GM19035 (cell line): ENCODE data around the gene FBXL14.
A peak's percentile ranks its signal among the peaks of the same experiment; 100 is the strongest.
"Not testable (repeated sequence)": the region's sequence is repeated elsewhere in the genome, so short reads cannot be mapped to it uniquely, and the experiment has no call there.

Experiments
- ATAC-seq: cut with Tn5 transposase; IDR thresholded peaks from one replicate; pipeline ENCODE4 v1.9.1; 2021; ENCODE audit not compliant: unreplicated experiment

The FBXL14 gene

DNA sequence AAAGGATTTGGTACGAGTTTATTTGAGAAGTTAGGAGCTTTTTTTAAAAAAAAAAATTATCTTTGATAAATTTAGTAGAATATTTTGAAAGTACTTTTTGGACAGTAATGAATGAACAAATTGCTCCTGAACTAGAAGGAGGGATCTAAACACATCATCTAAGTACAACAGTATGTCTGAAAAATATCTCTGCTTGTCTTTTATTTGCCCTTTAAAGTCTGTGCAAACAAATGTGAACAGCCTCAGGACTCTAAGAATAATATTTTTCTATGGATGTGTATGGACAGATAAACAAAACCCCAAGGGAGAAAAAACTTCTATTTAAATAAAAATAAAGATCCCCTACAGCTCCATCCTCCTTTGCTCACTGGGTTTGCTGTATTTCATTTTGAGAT, 19.5 kb downstream of the FBXL14 start:
- ATAC-seq: no peak

DNA sequence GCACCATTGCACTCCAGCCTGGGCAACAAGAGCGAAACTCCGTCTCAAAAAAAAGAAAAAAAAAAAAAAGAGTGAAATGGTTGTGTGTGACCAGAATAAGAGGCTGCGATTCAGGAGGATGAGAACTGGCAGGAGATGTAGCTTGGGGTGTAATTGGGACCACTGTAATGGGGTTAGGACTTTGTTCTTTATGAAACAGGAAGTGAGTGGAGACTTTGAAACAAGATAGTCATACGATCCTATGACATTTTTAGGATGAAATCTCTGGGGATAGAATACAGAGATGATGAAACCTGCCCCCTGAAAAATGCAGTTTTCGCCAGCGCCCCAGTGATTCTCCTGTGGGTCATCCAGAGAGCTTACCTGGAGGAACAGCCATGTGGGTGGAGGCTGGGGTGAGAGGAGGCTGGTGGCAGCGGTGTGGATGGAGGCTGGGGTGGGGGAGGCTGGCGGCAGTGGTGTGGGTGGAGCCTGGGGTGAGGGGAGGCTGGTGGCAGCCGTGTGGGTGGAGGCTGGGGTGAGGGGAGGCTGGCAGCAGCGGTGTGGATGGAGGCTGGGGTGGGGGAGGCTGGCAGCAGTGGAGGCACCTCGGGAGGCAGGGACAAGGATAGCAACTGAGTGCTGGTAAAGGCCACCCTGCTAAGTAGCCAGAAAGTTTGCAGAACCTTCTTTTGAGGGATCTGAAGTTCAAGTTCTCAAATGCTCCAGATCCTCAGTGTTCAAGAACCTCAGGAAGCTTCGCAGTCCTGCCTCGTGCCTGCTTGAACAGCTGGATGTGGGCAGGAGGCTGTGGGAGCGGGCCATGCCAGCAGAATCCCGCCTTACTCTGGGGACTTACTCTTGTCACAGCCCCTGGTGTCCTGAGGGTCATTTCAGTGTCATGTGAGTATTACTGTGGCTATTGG, 20.2 kb downstream of the FBXL14 start:
- no peak for ATAC-seq

DNA sequence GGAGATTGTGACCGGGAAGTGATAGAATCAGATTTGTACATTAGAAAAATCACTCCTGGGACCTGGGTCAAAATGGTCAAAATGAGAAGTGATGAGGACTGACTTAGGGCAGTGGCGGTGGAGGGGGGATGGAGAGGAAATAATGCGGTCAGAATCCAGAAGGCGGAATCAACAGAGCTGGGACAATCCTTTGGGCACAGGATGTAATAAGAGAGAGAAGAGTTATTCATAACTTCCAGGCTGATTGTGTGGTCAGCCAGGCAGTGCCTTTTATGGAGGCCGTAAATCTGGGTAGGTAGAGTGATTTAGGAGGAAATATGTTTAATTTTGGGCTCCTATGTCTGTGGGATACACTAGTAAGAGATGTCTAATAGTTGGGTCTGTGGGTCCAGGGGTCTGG, 21.6 kb downstream of the FBXL14 start:
- no peak for ATAC-seq

DNA sequence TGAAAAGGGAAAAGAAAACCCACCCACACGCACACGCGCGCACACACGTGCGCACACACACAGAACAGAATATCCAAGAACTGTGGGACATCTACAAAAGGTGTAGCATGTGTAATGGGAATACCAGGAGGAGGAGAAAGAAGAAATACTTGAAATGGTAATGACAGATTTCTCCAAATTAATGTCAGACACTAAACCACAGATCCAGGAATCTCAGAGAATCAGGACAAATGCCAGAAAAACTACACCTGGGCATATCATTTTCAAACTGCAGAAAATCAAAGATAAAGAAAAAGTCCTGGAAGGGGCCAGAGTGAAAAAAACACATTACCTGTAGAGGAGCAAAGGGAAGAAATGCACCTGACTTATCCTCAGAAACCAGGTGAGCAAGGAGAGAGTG, 26.5 kb downstream of the FBXL14 start:
- no peak for ATAC-seq

DNA sequence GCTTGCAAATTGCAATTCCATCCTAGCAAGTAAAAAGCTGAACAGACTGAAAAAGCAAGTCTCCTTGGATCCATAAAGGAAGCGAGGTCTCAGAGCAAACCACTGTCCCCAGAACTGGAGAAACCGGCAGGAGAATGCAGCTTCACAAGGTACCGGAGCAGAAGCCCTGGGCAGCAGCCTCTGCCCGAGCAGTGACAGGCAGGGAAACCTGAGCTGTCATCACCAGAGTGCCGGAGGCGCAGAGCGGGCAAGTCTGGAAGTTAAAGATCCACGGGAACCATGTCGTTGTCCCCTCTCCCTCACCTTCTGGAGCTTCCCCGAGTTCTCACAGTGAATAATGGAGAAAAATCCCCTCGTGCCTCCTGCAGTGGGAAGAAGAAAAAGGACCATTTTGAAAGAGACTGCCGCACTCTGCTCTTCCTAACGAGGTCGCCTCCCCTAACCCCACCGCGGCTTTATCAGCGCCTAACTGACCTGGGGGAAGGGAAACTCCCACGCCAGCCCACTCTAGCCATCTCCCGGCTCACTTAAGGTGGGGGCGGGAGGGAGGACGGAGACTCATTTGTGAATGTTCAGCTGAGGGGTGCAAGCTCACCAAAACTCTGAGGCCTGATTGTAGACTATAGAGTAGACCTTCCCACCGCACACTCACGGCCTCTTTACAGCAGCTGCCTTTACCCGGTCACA, 27.8 kb downstream of the FBXL14 start:
- no peak for ATAC-seq

DNA sequence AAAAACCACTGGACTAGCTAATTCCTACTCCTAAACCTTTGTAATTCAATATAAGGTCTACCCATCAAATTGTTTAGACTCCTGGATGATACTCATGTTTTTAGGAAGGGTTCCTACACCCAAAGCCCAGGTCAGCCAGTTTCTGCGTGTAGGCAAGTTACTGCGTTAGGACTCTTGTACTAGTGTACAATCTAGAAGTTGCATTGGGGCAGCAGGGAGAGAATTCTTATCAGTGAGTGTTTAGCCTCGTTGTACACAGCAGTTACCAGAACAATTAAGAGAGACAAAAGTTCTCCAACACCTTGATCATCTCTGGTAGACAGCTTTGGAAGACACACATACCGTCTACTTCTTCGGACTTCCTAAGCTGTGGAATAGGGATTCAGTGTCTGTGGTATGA, 29.2 kb downstream of the FBXL14 start:
- no peak for ATAC-seq

DNA sequence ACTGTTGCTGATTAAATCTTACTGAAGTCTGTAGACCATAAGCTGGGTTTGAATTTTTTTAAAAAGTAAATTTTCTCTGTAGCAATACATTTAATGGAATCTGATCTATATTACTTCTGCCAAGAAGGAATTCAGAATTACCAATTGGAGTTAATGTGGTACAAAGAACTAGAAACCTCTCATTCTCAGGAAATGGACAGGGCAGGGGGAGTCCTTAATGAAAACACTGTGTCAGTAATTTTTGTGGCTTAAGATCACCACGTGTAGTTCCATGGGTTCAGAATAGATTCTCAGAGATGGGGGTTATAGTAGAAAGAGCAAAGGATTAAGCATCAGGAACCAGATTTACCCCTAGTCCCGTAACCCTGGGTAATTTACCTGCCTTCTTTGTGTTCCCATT, 30.3 kb downstream of the FBXL14 start:
- no peak for ATAC-seq

DNA sequence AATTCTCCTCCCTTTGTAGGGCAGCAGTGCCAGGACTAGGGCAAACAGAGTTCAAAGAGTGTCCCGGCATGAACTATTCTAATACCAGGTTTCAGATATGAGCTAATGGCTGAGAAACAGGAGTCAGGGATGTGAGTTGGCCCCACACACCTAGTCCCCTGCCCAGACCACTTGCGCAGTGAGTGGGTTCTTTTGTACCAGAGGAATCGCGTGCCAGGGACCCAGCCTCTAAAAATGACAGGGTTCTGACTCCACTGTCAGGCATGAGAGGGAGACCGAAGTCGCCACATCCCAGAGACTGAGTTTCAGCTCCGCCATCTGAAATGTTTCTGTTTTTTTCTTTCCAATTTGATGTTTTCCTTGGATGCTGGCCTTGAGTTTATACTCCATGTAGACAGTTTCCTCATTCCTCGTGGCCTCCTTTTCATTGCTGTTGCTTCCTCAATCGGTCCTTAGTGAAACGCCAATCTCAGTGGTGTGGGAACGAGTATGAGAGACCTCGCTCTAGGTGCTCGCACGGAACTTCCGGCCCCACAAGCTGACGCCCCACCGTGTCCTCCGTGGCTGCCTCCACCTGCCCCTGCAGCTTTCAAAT, 31.5 kb downstream of the FBXL14 start:
- ATAC-seq: no peak

DNA sequence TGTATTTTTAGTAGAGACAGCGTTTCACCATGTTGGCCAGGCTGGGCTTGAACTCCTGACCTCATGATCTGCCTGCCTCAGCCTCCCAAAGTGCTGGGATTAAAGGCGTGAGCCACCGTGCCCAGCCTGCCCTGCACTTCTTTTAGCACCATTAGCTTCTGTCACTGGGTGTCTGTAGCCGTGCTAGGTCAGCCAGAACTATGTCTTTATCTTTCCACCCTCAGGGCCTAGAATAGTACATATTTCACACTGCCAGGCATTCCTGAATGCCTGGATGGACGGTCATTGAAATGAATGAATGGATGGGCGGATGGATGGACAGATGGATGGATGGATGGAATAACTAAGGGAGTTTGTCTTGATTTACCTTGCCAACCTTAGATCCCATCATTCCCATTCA, 33.7 kb downstream of the FBXL14 start:
- no peak for ATAC-seq

DNA sequence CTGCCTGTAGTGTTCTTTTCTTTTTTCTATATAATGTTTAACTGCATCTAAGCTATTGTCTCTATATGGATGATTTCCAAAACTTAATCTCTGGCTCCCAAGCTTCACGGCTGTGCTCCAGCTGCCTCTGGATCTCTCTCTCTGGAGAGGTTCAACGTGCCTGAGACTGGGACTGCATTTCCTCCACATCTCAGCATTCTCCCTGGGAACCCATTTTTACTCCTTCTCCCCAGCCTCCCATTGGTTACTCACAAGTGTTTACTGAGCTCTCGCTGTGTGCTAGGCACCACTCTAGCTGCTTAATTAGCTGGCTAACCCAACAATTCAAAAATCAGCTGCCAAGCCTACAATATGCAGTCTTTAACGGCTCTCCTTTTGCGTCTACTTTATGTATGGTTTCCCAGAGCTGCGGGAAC, 34.7 kb downstream of the FBXL14 start:
- ATAC-seq: no peak

DNA sequence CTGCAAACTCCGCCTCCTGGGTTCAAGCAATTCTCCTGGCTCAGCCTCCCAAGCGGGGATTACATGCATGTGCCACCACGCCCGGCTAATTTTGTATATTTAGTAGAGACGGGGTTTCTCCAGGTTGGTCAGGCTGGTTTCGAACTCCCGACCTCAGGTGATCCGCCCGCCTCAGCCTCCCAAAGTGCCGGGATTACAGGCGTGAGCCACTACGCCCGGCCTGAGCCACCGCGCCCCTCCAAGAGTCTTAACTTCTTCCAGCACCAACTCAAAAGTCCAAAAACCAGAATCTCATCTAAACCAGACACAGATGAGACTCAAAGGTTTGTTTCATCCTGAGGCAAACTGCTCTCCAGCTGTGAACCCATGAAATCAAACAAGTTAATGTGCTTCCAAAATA, 36.3 kb downstream of the FBXL14 start:
- ATAC-seq: not testable (repeated sequence)

DNA sequence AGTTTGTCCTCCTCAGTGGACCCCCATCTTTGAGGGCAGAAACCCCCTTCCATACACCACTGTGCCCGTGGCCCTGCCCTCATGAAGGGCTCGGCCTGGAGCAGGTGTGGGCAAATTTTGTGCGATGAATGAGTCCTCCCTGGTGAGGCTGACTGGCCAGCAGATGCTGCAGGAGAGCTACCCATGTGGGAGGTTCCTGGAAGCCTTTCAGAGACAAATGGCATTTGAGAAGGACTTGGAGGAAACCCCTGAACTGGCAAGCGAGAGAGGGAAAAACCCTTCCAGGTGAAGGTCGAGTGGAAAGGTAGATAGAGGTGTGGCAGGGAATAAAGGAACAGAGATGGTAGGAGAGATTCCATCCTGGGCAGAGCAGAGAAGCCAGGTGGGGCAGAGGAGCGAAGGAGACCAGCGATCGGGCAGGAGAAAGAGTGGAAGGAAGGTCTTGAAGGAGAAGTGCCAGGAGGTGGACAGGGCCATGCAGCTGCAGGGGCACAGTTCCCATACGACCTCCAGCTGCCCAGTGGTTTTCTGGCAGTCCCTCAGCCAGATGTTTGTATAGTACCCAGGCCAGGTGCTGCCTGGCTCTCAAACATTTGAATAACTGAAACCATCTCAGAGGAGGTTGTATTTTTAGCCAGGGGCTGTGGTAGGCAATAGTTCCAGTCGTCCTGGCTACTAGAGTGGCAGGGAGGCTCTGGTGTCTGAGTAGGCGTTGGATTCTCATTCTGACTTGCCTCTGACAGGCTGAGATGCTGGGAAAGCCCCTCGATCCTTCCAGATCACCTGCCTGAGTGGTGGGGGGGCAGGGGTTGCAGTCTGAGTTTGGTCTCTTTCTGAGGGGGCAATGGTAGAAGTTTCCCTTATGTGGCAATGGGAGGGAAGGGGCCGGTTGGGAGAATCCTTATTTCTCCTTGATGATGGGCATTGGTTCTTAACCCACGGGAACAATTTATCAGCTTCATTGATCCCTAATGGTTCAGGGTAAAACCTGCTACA, 40.1 kb downstream of the FBXL14 start:
- ATAC-seq: peak; percentile 98

DNA sequence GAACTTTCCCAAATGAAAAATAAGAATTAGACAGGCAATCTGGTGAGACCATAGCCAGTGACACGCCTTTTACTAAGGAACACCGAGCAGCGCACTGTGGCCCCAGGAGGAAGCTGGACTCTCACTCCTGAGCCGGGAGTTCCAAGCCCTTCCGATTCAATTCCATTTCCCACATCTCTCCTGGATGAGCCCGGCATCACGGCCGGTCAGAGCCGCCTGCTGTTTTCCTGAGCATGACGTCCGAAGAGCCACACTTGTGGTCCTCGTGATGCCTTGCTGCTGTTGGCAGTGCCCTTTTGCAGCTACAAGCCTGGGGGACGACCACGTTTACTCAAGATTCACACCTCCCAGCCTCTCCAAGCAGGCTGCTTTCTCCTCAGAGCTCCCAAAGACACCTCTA, 40.8 kb downstream of the FBXL14 start:
- no peak for ATAC-seq

DNA sequence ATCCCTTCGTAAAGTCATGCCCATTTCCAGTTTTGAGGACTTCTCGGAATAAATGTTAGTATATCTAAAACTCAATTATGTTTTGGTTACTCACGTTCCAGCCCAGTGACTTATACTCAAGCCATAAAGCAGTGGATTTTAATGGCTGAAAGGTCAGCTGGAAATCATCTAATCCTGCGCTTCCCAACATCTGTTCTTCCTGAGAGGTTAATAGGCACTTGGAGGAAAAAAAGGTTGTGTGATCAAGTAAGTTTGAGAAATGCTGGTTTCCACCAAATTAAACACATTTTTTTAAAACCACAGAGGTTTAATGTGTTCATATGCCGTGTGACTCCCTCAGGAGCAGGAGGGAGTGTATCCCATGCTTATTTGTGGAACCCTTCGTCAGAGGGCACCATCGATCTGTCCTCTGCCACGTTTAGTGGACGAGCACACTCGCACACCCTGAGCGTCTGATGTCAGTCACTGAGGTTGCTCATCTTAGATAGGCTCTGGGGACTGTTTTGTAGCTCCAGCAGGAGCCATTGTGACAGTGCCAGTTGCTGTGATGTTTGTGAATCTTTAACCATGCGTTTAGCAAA, 41.4 kb downstream of the FBXL14 start:
- no peak for ATAC-seq

DNA sequence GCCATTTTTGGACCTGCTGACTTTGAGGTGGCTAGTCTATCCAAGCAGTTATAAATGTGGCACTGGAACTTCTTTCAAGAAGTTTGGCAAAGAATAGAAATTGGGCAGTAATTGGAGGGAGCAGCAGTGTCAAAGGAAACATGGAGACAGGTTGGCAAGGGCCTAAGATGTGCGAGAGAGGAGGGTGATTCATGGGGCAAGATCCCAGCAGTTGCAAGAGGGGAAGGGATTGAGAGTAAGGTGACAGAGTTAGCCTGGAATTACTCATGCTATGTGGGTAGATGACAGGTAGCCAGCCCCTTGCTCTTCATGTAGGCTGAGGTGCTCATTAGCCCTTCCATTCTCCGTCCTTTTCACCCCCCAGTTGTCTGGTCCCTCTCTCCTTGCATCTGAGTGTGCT, 42.2 kb downstream of the FBXL14 start:
- no peak for ATAC-seq

DNA sequence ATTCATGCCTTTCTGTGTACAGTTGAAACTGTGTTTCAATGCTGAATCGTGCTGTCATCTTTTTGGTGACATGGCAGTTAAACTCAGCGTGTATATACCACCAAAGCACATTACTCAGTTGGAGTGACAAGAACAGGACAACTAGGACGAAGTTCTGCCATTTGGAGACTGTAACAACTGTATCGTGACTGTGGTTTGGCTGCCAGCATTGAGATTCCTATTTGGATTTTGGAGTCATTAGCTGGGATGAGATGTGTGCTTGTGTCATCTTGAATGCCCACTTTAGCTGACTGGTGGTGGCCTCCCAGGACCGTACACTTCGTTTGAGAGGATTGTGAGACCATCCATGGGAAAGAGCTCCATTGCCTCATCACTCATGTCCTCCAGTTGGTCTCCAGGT, 42.9 kb downstream of the FBXL14 start:
- no peak for ATAC-seq

DNA sequence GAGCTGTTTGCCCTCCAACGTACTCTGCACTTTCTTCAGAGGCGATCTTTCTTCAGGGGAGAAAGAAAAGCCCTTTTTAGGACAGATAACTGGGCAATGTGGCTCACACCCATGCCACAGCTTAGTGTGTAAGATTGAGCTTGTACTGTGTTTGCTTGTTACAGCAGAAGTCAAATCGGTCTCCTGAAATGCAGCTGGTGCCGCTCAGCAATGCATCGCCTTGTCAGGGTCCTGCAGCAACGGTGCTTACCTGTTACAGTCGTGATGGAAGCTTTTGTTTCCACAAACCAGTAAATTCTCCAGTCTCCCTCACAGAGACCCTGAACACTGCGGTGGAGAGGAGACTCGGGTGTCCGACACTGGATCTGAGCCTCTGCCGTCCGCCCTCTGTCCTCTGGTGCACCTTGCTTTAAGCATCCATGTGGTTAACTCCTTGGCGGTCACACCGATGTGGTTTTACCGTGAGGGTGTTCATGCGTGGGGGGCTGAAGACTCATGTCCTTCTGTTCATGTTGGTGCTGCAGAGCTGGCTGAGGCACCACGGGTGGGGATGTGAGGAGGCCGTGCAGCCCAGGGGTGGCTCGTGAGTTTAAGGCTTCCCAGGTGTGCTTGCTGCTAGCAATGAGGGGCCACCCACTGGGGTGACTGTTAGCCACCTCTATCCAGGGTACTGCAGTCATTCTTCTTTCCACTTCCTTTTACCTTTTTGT, 47.3 kb downstream of the FBXL14 start:
- no peak for ATAC-seq

DNA sequence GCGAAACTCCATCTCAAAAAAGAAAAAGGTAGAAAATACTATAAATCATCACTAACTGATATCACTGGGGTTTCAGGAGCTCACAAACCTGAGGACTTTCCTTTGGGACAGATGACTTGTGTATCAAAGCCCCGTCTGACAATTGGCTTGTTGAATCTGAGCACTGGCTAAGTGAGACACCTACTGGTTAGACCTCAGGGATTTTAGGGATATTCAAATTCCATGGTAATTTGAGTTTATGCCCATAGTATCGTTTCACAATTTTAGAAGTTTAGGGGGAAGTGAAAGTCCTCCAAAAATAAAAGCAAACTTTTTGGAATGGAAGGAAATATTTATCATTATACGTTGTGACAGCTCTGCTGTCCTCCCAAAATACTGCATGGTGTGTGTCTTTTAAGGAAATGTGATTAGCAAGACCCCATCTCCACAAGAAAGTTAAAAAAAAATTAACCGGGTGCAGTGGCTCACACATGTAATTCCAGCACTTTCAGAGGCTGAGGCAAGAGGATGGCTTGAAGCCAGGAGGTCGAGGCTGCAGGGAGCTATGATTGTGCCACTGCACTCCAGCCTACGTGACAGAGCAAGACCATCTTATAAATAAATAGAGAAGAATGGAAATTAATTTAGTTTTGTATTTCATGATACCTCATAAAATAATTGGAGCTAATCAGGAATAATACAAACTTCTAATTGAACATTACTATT, 49.2 kb downstream of the FBXL14 start:
- no peak for ATAC-seq

DNA sequence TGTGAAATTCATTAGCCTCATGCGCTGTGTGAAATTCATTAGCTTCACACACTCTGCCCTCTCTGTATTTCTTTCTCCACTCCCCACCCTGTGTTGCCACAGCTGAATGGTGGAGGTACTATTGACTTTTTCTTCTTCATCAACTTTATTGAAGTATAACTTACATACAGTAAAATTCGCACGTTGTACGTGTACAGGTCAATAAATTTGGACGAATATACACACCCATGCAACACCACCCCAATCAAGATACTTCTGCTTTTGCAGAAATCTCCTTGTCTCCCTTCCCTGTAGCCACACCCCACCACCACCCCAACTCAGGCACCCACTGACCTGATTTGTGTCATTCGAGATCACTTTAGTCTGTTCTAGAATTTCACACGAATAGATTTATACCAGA, 51.8 kb downstream of the FBXL14 start:
- no peak for ATAC-seq
